Parathyroid adenoma (tissue), 2 donors: ENCODE data around the gene ESRRG.

Experiments
- H2AFZ ChIP-seq: fragments of 300-600 bp; sonication (generic); one replicate; pipeline ENCODE4 v1.7.0; 2017; ENCODE audit warnings: antibody characterized with exemption, mild to moderate bottlenecking
- H3K27ac ChIP-seq: fragments of 300-600 bp; sonication (generic); one replicate; pipeline ENCODE4 v1.7.0; 2017
- H3K27me3 ChIP-seq: fragments of 300-600 bp; sonication (generic); one replicate; pipeline ENCODE4 v1.7.0; 2017; ENCODE audit warnings: low read length; ENCODE audit not compliant: control insufficient read depth, insufficient read depth
- H3K36me3 ChIP-seq: fragments of 300-600 bp; sonication (generic); one replicate; pipeline ENCODE4 v1.7.0; 2017; ENCODE audit warnings: low read length; ENCODE audit not compliant: control insufficient read depth, insufficient read depth
- H3K4me1 ChIP-seq: fragments of 300-600 bp; sonication (generic); one replicate; pipeline ENCODE4 v1.7.0; 2017; ENCODE audit warnings: control low read depth
- H3K4me2 ChIP-seq: fragments of 300-600 bp; sonication (generic); one replicate; pipeline ENCODE4 v1.7.0; 2017; ENCODE audit warnings: low read length
- H3K4me3 ChIP-seq: fragments of 300-600 bp; sonication (generic); one replicate; pipeline ENCODE4 v1.7.0; 2017; ENCODE audit warnings: low read depth, low read length
- H3K79me2 ChIP-seq: fragments of 300-600 bp; sonication (generic); one replicate; pipeline ENCODE4 v1.7.0; 2017; ENCODE audit warnings: control low read depth
- H3K9ac ChIP-seq: fragments of 300-600 bp; sonication (generic); one replicate; pipeline ENCODE4 v1.7.0; 2017; ENCODE audit warnings: mild to moderate bottlenecking
- H3K9me3 ChIP-seq: fragments of 300-600 bp; sonication (generic); one replicate; pipeline ENCODE4 v1.7.0; 2017; ENCODE audit warnings: low read length; ENCODE audit not compliant: control insufficient read depth
- TF ChIP-seq, protein P1 (sequence below): fragments of 300-600 bp; sonication (generic); IDR thresholded peaks from one replicate; pipeline ENCODE4 v1.7.0; 2017; ENCODE audit warnings: antibody characterized with exemption, mild to moderate bottlenecking
- donor health status: primary hyperparathyroidism.

The ESRRG gene

DNA sequence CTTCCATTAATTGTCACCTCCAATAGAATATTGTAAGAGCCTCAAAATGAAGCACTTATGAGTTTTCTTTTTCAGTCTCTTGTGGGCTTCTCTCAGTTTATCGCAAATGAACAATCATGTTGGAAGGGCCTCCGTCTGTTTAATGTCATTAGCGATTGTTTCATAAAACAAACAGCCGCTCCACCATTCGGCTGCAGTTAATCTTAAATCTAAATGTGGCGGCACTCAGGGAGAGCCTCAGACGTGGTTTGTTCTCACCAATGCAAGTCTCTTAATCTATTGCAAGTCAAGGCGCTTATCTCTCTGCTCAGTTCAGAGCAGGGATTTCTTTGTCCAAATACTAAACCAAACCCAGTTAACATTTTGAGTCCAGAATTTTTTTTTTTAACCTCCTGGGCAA, 34.9 kb upstream of the ESRRG start:
- Histone ChIP-seq H3K4me1 (peaks cover 3% of the 10 kb centered on the region), H3K27me3 (no peaks in the 10 kb centered on the region), H3K36me3 (no peaks in the 10 kb centered on the region), H3K9ac (no peak overlapping the region), H3K79me2 (no peaks in the 10 kb centered on the region), H3K9me3 (no peaks in the 10 kb centered on the region), H3K27ac (no peak overlapping the region), H3K4me3 (no peak overlapping the region), H3K4me2 (no peak overlapping the region), H2AFZ (no peak overlapping the region)
- TF ChIP-seq, protein P1, sequence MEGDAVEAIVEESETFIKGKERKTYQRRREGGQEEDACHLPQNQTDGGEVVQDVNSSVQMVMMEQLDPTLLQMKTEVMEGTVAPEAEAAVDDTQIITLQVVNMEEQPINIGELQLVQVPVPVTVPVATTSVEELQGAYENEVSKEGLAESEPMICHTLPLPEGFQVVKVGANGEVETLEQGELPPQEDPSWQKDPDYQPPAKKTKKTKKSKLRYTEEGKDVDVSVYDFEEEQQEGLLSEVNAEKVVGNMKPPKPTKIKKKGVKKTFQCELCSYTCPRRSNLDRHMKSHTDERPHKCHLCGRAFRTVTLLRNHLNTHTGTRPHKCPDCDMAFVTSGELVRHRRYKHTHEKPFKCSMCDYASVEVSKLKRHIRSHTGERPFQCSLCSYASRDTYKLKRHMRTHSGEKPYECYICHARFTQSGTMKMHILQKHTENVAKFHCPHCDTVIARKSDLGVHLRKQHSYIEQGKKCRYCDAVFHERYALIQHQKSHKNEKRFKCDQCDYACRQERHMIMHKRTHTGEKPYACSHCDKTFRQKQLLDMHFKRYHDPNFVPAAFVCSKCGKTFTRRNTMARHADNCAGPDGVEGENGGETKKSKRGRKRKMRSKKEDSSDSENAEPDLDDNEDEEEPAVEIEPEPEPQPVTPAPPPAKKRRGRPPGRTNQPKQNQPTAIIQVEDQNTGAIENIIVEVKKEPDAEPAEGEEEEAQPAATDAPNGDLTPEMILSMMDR = no peak

DNA sequence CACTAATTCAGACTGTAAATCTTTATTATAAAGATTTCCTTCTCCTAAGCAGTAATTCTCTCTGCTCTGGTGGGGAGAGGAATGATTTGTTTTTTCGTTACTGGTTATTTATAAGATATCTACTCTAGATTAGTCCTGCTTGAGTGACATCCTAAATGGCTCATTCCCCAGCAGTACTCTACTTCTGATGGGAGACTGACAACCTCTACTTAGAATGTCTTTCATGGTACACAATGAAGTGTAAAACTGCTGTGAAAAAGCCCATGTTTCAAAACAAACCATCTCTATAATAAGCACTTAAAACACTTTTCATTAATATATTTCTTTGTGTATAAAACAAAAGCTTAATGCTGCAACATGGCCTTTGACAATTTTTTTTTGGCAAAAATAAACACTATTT, 33.9 kb upstream of the ESRRG start:
- H3K4me3 ChIP-seq = no peak overlapping the region
- no peak overlapping the region for H3K27ac ChIP-seq
- no peaks in the 10 kb centered on the region for H3K79me2 ChIP-seq
- H3K9ac ChIP-seq = no peak overlapping the region
- no peak overlapping the region for H2AFZ ChIP-seq
- H3K9me3 ChIP-seq = no peaks in the 10 kb centered on the region
- TF ChIP-seq, protein P1 = no peak
- no peak overlapping the region for H3K4me2 ChIP-seq
- no peaks in the 10 kb centered on the region for H3K36me3 ChIP-seq
- peaks cover 3% of the 10 kb centered on the region for H3K4me1 ChIP-seq
- H3K27me3 ChIP-seq = no peaks in the 10 kb centered on the region

GRCh38 chr1:216750961-216751360, 27.7 kb upstream of the ESRRG start:
- no peak overlapping the region for H3K27ac ChIP-seq
- no peak overlapping the region for H3K9ac ChIP-seq
- no peaks in the 10 kb centered on the region for H3K36me3 ChIP-seq
- no peak overlapping the region for H3K4me3 ChIP-seq
- H3K4me1 ChIP-seq = no peaks in the 10 kb centered on the region
- no peak overlapping the region for H2AFZ ChIP-seq
- H3K4me2 ChIP-seq = no peak overlapping the region
- no peaks in the 10 kb centered on the region for H3K9me3 ChIP-seq
- TF ChIP-seq, protein P1 = no peak
- H3K27me3 ChIP-seq = no peaks in the 10 kb centered on the region
- peaks cover 2% of the 10 kb centered on the region for H3K79me2 ChIP-seq

GRCh38 chr1:216750031-216750627, 26.9 kb upstream of the ESRRG start:
- peaks cover 2% of the 10 kb centered on the region for H3K79me2 ChIP-seq
- no peak overlapping the region for H3K27ac ChIP-seq

DNA sequence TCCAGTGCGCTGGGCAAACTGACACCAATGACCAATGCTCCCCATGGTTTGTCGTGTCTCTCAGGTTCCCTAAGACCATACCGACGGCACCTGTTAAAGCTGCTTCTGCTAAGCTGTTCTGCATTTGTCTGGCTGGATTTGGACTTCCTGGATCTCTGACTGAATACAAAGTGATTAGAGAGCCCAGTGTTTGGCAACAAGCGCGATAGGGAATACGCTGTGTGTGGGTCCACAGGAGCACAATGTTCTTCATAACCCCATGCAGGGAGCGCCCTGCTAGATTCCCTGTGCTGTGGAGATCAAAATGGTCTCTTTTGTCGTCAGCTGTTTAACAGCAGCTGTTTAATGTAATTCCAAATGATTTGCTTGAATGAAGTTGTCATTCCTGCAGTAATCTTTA, 26.0 kb upstream of the ESRRG start:
- no peak overlapping the region for H2AFZ ChIP-seq
- no peaks in the 10 kb centered on the region for H3K36me3 ChIP-seq
- H3K9me3 ChIP-seq = no peaks in the 10 kb centered on the region
- no peak overlapping the region for H3K4me2 ChIP-seq
- no peak overlapping the region for H3K9ac ChIP-seq
- H3K27me3 ChIP-seq = no peaks in the 10 kb centered on the region
- no peak overlapping the region for H3K27ac ChIP-seq
- H3K4me3 ChIP-seq = no peak overlapping the region
- H3K79me2 ChIP-seq = peaks cover 2% of the 10 kb centered on the region
- TF ChIP-seq, protein P1 = no peak
- no peaks in the 10 kb centered on the region for H3K4me1 ChIP-seq

More at GRCh38 chr1:216750031-216750627, 26.9 kb upstream of the ESRRG start:
- H3K27me3 ChIP-seq = no peaks in the 10 kb centered on the region
- H3K4me1 ChIP-seq = no peaks in the 10 kb centered on the region
- TF ChIP-seq, protein P1 = peak; percentile 44
- no peaks in the 10 kb centered on the region for H3K36me3 ChIP-seq
- no peak overlapping the region for H3K4me3 ChIP-seq
- H2AFZ ChIP-seq = no peak overlapping the region
- no peak overlapping the region for H3K4me2 ChIP-seq
- H3K9me3 ChIP-seq = no peaks in the 10 kb centered on the region
- H3K9ac ChIP-seq = no peak overlapping the region
